HG03064 (cell line): ENCODE data around the gene SLC39A11.

Experiments
- ATAC-seq: cut with Tn5 transposase; IDR thresholded peaks from one replicate; pipeline ENCODE4 v1.9.1; 2021; ENCODE audit warnings: low read depth; ENCODE audit not compliant: unreplicated experiment

The SLC39A11 gene

GRCh38 chr17:72886622-72887021, 205.9 kb downstream of the SLC39A11 start:
- no peak for ATAC-seq

- ATAC-seq, result no peak
These were observed 208.4 kb downstream of the SLC39A11 start for GRCh38 chr17:72884066-72884465.

- ATAC-seq, result no peak
These were observed 209.1 kb downstream of the SLC39A11 start for GRCh38 chr17:72883351-72883750.

- no peak for ATAC-seq
These were observed 210.1 kb downstream of the SLC39A11 start for GRCh38 chr17:72882426-72882825.

- ATAC-seq, result no peak
These were observed 212.6 kb downstream of the SLC39A11 start for GRCh38 chr17:72879877-72880276.

GRCh38 chr17:72878975-72879660, 213.4 kb downstream of the SLC39A11 start:
- ATAC-seq, result no peak

GRCh38 chr17:72877348-72877747, 215.1 kb downstream of the SLC39A11 start:
- no peak for ATAC-seq

- no peak for ATAC-seq
These were observed 216.1 kb downstream of the SLC39A11 start for GRCh38 chr17:72876413-72876812.

GRCh38 chr17:72875361-72875760, 217.1 kb downstream of the SLC39A11 start:
- no peak for ATAC-seq

- ATAC-seq, result no peak
These were observed 220.1 kb downstream of the SLC39A11 start for GRCh38 chr17:72872396-72872795.

- no peak for ATAC-seq
These were observed 222.0 kb downstream of the SLC39A11 start for GRCh38 chr17:72870367-72870985.

GRCh38 chr17:72869630-72870029, 222.9 kb downstream of the SLC39A11 start:
- ATAC-seq, result no peak

GRCh38 chr17:72865954-72866353, 226.5 kb downstream of the SLC39A11 start:
- ATAC-seq, result no peak

GRCh38 chr17:72863526-72864211, 228.8 kb downstream of the SLC39A11 start:
- peak; percentile 54 for ATAC-seq

- no peak for ATAC-seq
These were observed 230.1 kb downstream of the SLC39A11 start for GRCh38 chr17:72862276-72862999.

- no peak for ATAC-seq
These were observed 230.7 kb downstream of the SLC39A11 start for GRCh38 chr17:72861811-72862210.

- ATAC-seq, result no peak
These were observed 231.7 kb downstream of the SLC39A11 start for GRCh38 chr17:72860778-72861177.

- ATAC-seq, result no peak
These were observed 233.5 kb downstream of the SLC39A11 start for GRCh38 chr17:72858826-72859495.

GRCh38 chr17:72853440-72854415, 238.8 kb downstream of the SLC39A11 start:
- ATAC-seq, result no peak
